ENCODE results near the gene MIR17HG. TPM values are rescaled to one million over a fixed set of nuclear protein-coding genes. Genes with fewer than 3 reads are reported as not detected.
"Not testable (repeated sequence)": the region's sequence is repeated elsewhere in the genome, so short reads cannot be mapped to it uniquely, and the experiment has no call there.

The MIR17HG gene
- total RNA-seq, 1 donor from 2014 or later, result 32.5 TPM

DNA sequence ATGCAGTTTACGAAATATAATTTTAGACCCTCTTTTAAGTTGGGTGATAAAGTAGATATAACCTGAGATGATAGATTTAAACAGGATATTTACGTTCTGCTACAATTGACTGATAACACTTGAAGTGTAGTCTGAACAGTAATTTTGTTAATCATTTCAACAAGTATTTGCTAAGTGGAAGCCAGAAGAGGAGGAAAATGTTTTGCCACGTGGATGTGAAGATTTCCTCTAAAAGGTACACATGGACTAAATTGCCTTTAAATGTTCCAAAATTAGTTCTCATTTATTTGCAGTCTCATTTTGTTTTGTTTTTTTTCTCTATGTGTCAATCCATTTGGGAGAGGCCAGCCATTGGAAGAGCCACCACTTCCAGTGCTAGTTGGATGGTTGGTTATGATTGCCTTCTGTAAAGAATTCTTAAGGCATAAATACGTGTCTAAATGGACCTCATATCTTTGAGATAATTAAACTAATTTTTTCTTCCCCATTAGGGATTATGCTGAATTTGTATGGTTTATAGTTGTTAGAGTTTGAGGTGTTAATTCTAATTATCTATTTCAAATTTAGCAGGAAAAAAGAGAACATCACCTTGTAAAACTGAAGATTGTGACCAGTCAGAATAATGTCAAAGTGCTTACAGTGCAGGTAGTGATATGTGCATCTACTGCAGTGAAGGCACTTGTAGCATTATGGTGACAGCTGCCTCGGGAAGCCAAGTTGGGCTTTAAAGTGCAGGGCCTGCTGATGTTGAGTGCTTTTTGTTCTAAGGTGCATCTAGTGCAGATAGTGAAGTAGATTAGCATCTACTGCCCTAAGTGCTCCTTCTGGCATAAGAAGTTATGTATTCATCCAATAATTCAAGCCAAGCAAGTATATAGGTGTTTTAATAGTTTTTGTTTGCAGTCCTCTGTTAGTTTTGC, 2.8 kb downstream of the MIR17HG start:
- peaks cover 60% of the 10 kb centered on the region for H3K36me3 Mint-ChIP-seq (ENCODE audit: low read depth)
- intact Hi-C loops (cut with micrococcal nuclease), result loop anchor here (1.0 kb wide), 1 partner anchor 10 kb away; no protein-coding TSS in a partner anchor
- H3K4me1 Mint-ChIP-seq (ENCODE audit: low read depth), result peaks cover 41% of the 10 kb centered on the region

DNA sequence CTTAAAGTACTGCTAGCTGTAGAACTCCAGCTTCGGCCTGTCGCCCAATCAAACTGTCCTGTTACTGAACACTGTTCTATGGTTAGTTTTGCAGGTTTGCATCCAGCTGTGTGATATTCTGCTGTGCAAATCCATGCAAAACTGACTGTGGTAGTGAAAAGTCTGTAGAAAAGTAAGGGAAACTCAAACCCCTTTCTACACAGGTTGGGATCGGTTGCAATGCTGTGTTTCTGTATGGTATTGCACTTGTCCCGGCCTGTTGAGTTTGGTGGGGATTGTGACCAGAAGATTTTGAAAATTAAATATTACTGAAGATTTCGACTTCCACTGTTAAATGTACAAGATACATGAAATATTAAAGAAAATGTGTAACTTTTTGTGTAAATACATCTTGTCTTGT, 3.6 kb downstream of the MIR17HG start:
- peak overlapping the region; percentile 98 for H3K4me3 Mint-ChIP-seq (ENCODE audit: low read depth)
- H3K4me1 Mint-ChIP-seq (ENCODE audit: low read depth), result peaks cover 37% of the 10 kb centered on the region
- no peaks in the 10 kb centered on the region for H3K27me3 Mint-ChIP-seq (ENCODE audit: low read depth)
- DNase-seq (ENCODE audit: low spot score), result no peak
- H3K27ac Mint-ChIP-seq, result peak overlapping the region; percentile 17
- H3K36me3 Mint-ChIP-seq (ENCODE audit: low read depth), result peaks cover 69% of the 10 kb centered on the region
- intact Hi-C loops (cut with micrococcal nuclease), result no loop called here
- no peaks in the 10 kb centered on the region for H3K9me3 Mint-ChIP-seq

More for the DNA sequence above, 2.8 kb downstream of the MIR17HG start:
- Mint-ChIP-seq H3K27me3 (ENCODE audit: low read depth) (no peaks in the 10 kb centered on the region), H3K4me3 (ENCODE audit: low read depth) (peak overlapping the region; percentile 98), H3K9me3 (no peaks in the 10 kb centered on the region), H3K27ac (peak overlapping the region; percentile 28)
- no peak for DNase-seq (ENCODE audit: low spot score)

DNA sequence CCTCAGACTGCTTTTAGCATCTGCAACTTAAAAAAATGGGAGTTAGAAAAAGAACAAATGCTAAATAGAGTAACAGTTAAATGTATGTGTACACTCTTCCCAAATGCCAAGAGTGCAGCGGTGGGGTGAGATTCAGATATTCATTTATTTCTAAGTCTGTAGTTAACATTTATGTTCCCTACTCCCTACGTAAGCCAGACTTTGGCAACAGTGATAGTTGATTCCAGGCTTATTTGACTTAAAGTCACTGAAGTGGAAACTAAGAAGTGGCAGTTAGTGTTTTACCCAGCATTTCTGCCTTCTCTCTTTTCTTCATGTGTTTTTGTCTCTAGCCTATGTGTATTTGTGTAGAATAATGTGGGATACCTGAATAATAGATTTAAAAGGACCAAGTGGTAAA, 4.5 kb downstream of the MIR17HG start:
- intact Hi-C loops (cut with micrococcal nuclease), result no loop called here
- no peaks in the 10 kb centered on the region for H3K9me3 Mint-ChIP-seq
- H3K27ac Mint-ChIP-seq, result no peak overlapping the region
- peaks cover 78% of the 10 kb centered on the region for H3K36me3 Mint-ChIP-seq (ENCODE audit: low read depth)
- no peaks in the 10 kb centered on the region for H3K27me3 Mint-ChIP-seq (ENCODE audit: low read depth)
- no peak for DNase-seq (ENCODE audit: low spot score)
- H3K4me3 Mint-ChIP-seq (ENCODE audit: low read depth), result peak overlapping the region; percentile 17
- H3K4me1 Mint-ChIP-seq (ENCODE audit: low read depth), result peaks cover 42% of the 10 kb centered on the region

DNA sequence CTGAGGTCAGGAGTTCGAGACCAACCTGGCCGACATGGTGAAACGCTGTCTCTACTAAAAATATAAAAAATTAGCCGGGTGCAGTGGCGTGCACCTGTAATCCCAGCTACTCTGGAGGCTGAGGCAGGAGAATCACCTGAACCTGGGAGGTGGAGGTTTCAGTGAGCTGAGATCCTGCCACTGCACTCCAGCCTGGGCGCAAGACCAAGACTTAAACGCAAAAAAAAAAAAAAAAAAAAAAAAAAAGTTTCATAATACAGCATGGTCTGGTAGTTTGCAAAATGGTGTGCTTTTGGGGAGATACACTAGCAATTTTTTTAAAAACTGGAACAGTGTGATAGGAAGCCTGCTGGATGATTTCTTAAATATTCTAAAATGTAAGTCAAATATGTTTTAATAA, 5.4 kb downstream of the MIR17HG start:
- peaks cover 44% of the 10 kb centered on the region for H3K4me1 Mint-ChIP-seq (ENCODE audit: low read depth)

DNA sequence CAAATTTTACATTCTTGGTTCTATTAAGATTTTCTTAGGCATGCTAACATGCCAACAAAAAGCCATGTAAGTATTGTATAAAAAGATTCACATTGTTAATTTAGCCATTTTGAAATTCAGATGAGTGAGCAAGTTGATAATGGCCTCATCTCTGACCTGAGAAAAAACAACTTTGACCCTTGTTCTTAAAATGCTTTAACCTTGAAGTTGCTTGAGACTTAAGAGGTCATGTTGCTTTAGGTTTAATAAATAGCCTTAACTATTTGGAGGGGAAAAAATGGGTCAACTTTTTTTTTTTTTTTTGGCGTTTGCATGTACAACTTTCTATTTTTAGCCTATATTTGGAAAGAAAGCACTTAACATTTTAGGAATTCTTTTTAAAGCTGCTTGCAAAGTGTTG, 6.0 kb downstream of the MIR17HG start:
- Mint-ChIP-seq H3K4me3 (ENCODE audit: low read depth) (peak overlapping the region; percentile 1), H3K27me3 (ENCODE audit: low read depth) (no peaks in the 10 kb centered on the region), H3K36me3 (ENCODE audit: low read depth) (peaks cover 93% of the 10 kb centered on the region), H3K27ac (peak overlapping the region; percentile 55), H3K4me1 (ENCODE audit: low read depth) (peaks cover 48% of the 10 kb centered on the region), H3K9me3 (no peaks in the 10 kb centered on the region)
- DNase-seq (ENCODE audit: low spot score), result no peak
- intact Hi-C loops (cut with micrococcal nuclease), result no loop called here

More for the DNA sequence above, 5.4 kb downstream of the MIR17HG start:
- H3K27ac Mint-ChIP-seq; intact Hi-C loops (cut with micrococcal nuclease); H3K27me3 Mint-ChIP-seq (ENCODE audit: low read depth); H3K9me3 Mint-ChIP-seq; DNase-seq (ENCODE audit: low spot score): not testable (repeated sequence)
- Mint-ChIP-seq H3K36me3 (ENCODE audit: low read depth) (peaks cover 87% of the 10 kb centered on the region), H3K4me3 (ENCODE audit: low read depth) (peak overlapping the region; percentile 1)

DNA sequence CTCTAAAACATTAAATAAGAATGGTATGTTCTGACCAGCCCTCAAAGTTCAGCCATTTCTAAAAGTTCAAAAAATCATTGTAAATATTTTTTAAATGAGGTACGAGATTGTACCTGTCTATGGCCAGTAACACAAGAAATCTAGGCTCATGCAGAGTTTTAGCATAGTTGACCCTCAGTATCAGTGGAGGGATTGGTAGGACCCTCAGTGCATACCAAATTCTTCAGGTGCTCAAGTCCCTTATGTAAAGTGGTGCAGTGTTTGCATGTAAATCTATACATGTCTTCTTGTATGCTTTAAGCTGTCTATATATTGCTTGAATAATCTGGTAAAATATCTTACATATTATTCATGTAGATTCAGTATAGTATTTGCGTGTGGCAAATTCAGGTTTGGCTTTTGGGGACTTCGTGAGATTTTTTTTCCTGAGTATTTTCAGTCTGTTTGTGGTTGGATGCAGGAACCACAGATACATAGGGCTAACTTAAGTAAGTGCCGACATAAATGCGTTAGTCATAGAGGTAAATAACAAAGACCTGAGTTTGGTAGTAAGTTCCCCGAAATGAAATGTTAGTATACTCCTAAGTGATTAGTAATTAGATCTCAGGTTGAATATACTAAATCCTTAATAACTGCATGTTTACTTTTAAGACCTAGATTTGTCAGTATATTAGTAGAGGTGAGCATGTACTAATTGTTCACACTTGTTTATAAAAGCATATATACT, 7.8 kb downstream of the MIR17HG start:
- DNase-seq (ENCODE audit: low spot score), result no peak
- Mint-ChIP-seq H3K27ac (no peak overlapping the region), H3K36me3 (ENCODE audit: low read depth) (peaks cover 81% of the 10 kb centered on the region), H3K9me3 (no peaks in the 10 kb centered on the region), H3K4me1 (ENCODE audit: low read depth) (peaks cover 47% of the 10 kb centered on the region), H3K27me3 (ENCODE audit: low read depth) (no peaks in the 10 kb centered on the region), H3K4me3 (ENCODE audit: low read depth) (no peak overlapping the region)
- intact Hi-C loops (cut with micrococcal nuclease), result no loop called here

DNA sequence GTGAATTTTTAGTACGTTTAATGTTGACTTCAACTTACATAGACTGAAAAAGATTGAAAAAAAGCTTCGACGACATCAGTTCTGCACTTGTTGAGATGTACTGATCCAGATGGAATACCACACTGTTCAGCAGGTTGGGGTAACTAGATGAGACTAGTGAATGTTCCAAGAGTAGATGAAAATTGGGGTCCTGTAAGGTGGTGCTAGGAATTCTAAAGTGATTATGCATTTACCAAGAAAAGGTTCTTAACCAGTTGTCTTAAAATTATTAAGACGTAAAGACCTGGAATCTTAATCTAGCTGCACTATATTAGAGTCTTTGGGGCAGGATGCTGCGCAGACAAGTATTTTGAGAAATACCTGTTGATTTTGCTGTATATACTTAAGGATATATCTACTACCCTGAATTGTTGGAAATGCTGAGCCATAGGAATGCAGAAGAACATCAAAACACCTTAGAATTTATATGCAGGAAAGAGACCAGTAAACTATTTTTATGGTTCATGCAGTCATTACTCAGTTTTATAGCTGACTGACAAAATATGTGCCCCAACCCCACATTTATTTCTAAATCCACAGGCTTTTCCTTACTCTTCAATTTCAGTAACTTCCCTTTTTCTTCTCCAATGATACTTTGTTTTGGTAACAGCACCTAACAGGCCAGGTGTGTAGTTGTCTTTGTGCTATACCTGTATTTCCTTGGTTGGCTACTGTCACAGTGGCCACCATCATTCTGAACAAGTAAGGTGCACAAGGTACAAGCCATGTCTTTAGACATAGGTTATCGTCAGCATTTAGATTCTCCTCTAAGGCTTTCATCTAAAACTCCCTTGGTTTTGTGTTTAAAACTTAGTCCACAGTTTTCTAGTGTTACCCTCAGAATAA, 8.6 kb downstream of the MIR17HG start:
- Mint-ChIP-seq H3K27ac (peak overlapping the region; percentile 9), H3K4me3 (ENCODE audit: low read depth) (no peak overlapping the region), H3K4me1 (ENCODE audit: low read depth) (peaks cover 40% of the 10 kb centered on the region), H3K36me3 (ENCODE audit: low read depth) (peaks cover 80% of the 10 kb centered on the region), H3K27me3 (ENCODE audit: low read depth) (no peaks in the 10 kb centered on the region), H3K9me3 (no peaks in the 10 kb centered on the region)
- DNase-seq (ENCODE audit: low spot score), result no peak
- intact Hi-C loops (cut with micrococcal nuclease), result no loop called here

DNA sequence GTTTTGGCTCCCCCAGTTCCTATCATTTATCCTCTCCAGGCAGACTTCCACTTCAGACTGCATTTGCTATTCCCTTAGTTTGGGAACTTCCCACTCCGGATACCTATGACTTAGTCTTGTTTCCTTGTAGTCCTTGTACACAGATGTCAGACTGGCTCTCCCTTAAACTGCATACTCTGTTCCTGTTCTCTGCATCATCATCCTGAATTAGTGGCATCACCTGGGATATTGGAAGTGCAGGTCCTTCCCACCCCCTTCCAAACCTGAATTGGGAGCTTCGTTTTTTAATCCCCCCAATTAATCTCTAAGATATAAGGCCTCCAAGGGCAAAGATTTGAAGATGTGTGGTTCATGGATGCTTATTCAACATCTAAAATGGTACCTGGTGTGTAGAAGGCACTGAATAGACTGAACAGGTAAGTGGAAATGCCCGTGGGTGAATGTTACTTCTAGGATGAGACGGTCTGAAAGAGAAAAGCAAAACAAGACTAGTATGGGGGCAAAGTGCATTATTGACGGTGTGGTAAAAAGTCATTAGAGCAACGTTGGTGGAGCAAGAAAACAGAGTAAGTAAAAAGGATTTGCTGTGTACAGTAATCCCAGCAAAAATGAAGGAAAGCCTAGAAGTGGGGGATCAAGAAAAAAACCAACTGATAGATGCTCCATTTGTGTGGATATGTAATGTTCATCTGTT, 9.6 kb downstream of the MIR17HG start:
- H3K4me3 Mint-ChIP-seq (ENCODE audit: low read depth), result no peak overlapping the region
- no peak for DNase-seq (ENCODE audit: low spot score)
- intact Hi-C loops (cut with micrococcal nuclease), result no loop called here
- peaks cover 74% of the 10 kb centered on the region for H3K36me3 Mint-ChIP-seq (ENCODE audit: low read depth)
- H3K4me1 Mint-ChIP-seq (ENCODE audit: low read depth), result peaks cover 32% of the 10 kb centered on the region
- no peaks in the 10 kb centered on the region for H3K27me3 Mint-ChIP-seq (ENCODE audit: low read depth)
- no peaks in the 10 kb centered on the region for H3K9me3 Mint-ChIP-seq
- peak overlapping the region; percentile 5 for H3K27ac Mint-ChIP-seq

DNA sequence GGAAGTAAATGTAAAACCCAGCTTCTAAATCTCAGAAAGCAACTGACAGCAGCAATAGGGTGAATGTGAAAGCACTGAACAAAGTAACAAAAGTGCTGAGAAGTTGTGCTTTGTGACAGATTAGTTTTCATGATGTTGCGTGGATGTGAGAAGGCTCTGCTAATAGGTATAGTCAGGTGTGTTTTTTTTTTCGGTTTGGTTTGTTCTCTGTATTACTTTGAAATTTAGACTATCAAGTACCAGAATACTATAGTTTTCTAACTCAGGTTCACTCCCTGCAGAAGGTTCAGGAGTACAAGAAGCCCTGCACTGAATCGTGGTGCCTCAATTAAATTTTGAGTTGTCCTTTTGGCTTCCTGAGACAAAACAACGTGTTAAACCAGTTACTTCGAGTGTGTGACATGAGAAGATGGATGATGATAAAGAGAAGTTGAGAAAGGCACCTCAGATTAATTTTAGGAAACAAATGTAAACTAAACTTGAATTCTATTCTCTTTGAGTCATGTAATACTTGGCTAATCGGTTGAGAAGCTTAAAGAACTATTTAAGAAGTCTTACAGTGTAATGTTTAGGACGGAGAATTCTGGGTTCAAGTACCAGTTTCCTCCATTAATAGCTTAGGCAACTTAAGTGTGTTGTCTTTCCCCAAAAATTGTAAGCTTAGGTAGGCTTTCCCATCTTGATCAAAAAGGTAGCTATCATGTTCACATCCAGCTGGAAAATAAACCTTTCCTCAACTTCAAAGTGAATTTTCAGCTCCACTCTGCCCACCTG, 10.3 kb downstream of the MIR17HG start:
- Mint-ChIP-seq H3K4me3 (ENCODE audit: low read depth) (no peak overlapping the region), H3K27ac (peak overlapping the region; percentile 5), H3K36me3 (ENCODE audit: low read depth) (peaks cover 71% of the 10 kb centered on the region), H3K9me3 (no peaks in the 10 kb centered on the region), H3K4me1 (ENCODE audit: low read depth) (peaks cover 30% of the 10 kb centered on the region), H3K27me3 (ENCODE audit: low read depth) (no peaks in the 10 kb centered on the region)
- intact Hi-C loops (cut with micrococcal nuclease), result no loop called here
- DNase-seq (ENCODE audit: low spot score), result no peak

DNA sequence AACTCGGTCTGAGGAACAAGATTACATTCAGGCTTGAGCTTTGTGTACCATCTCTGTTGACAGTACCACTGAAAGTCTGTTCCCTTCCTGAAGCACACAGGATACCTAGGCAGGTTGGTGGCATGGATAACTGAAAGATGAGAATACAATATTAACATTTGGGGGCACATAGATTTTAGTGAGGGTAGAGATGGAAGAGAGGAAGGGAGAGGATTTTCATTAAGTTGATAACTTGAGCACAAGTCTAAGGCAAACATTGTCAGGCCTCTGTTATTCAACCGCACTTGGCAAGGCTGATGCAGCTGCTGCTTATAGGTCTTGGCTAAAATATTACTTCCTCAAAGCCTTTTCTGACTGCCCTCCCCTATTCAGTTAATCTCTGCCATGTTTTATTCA, 10.9 kb downstream of the MIR17HG start:
- no peak for DNase-seq (ENCODE audit: low spot score)
- H3K4me3 Mint-ChIP-seq (ENCODE audit: low read depth), result no peak overlapping the region
- intact Hi-C loops (cut with micrococcal nuclease), result no loop called here
- peaks cover 70% of the 10 kb centered on the region for H3K36me3 Mint-ChIP-seq (ENCODE audit: low read depth)
- H3K9me3 Mint-ChIP-seq, result no peaks in the 10 kb centered on the region
- H3K27ac Mint-ChIP-seq, result no peak overlapping the region
- H3K27me3 Mint-ChIP-seq (ENCODE audit: low read depth), result no peaks in the 10 kb centered on the region
- H3K4me1 Mint-ChIP-seq (ENCODE audit: low read depth), result peaks cover 28% of the 10 kb centered on the region

DNA sequence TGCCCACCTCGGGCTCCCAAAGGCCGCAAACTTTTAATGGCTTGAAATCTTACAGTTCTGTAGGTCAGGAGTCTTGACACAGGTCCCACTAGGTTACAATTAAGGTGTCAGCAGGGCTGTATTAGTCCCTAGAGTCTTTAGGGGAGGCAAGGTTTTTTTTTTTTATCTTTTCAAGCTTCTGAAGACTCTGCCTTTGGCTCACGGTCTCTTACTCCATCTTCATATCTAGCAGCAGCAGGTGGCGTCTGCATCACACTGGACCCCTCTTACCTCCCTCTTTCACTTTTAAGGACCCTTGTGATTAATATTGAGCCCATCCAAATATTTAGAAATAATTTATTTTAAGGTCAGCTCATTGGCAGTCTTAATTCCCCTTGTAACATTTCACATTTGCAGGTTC, 11.6 kb downstream of the MIR17HG start:
- no peak overlapping the region for H3K4me3 Mint-ChIP-seq (ENCODE audit: low read depth)
- H3K9me3 Mint-ChIP-seq, result no peaks in the 10 kb centered on the region
- peaks cover 68% of the 10 kb centered on the region for H3K36me3 Mint-ChIP-seq (ENCODE audit: low read depth)
- H3K27ac Mint-ChIP-seq, result peak overlapping the region; percentile 14
- H3K27me3 Mint-ChIP-seq (ENCODE audit: low read depth), result no peaks in the 10 kb centered on the region
- peaks cover 24% of the 10 kb centered on the region for H3K4me1 Mint-ChIP-seq (ENCODE audit: low read depth)
- intact Hi-C loops (cut with micrococcal nuclease), result no loop called here
- no peak for DNase-seq (ENCODE audit: low spot score)

Data from activated T-helper 2 cell treated with anti-CD3 and anti-CD28 coated beads, Interferon-gamma antibody, Interleukin-2, Interleukin-4, amounts not matched to agents 10 μg/mL and 5 μg/mL and 100 μg/mL, durations not matched to agents 14 hours and 24 hours and 36 hours (primary cell).